Epidermal melanocyte (primary cell): ENCODE results near the gene PHF2.

Source experiments
- DNase-seq: peaks from one replicate; pipeline ENCODE4 v3.0.0; 2011; ENCODE audit warnings: low spot score; ENCODE audit not compliant: insufficient read length

Gene PHF2

DNA sequence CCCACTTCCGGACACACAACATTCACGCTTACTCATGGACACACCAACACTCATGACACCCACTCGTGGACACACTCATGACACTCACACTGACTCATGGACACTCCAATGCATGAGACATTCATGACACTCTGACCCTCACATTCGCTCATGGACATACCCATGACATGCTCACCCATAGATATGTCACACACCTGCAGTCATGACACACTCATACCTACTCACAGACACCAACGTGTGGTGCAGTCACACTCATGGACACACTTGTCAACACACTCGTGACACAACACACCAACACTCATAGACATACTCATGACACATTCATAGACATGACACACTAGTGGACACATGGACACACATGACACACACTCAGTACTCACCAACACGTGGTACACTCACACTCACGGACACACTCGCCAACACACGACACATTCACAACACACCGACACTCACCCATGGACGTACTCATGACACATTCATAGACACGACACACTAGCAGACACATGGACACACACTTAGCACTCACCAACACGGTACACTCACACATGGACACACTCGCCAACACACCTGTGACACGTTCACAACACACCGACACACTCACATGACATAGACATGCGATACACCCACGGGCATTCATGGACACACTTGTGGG, 73.4 kb downstream of the PHF2 start:
- DNase-seq: no peak

DNA sequence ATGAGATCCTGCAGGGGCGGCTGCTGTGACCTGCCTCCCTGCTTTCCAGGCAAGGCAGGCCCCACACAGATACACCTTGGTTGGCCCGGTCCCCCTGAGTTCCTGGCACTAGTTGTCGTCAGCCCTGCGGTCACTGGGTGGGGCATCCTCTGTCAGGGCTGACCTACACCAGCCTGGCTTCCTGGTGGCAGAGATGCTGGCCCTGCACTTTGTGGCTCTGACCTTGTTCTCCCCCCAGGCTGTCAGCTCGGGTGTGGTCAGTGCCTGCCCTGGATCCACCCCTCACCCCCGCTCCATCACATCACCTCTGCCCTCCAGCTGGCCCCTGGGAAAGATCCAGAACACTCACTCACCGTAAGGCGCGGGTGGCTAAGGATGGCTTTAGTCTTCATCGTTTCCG, 74.1 kb downstream of the PHF2 start:
- no peak for DNase-seq

DNA sequence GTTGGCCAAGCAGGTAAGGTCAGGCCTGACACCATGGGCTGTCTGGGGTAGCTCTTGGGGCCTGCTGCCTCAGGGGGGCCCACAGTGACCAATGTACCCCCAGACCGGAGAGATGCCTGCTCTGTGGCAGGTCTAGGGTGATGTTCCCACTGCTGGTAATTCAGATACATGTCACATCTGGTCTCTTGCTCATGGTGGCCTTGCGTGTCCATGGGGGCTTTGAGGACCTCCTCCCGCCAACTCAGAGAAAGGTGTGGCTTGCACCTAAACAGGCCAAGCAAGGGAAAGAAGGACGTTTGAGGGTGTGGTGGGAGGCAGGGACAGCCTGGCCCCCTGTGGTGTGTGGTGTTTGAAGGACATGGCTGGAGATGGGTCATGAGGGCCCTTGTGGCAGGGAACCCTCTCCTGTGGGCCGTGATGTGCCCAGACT, 75.2 kb downstream of the PHF2 start:
- DNase-seq: no peak

DNA sequence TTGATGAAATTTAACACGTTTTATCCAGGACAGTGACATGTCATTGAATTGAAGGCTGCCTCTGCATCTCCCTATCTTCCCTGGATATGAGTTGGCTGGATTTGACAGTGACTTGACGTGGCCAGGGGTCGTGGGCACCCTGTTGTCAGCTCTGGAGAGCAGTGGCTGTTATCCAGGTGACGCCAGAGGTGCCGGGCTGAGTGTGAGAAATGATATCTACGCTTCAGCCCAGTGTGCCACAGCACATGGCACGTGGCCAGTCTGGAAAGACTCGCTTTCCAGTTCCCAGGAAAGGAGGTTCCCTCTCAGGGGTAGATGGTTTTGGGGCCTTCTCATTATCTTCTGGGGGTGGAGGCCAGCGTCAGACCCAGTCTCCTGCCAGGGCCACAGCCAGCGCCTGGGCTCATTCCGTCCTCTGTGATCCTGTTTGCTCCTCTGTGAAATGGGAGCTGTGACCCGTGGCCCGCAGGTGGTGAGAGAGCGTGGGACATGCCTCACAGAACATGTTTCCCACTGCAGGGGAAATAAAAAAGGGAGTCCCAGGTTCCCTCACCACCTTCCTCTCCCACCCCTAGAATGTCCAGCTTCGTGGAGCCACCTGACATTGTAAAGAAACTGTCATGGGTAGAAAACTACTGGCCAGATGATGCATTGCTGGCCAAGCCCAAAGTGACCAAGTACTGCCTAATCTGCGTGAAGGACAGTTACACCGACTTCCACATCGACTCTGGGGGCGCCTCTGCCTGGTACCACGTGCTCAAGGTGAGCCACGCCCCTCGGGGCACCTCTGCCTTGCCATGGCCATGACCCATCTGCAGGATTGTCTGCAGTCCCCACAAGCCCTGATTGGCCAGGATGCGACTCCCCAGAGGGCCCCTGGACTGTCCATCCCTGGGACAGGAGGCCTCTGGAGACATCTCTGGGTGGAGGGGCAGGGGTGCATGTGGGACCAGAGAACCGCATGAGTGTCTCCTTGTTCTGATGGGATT, 76.5 kb downstream of the PHF2 start:
- DNase-seq: no peak

DNA sequence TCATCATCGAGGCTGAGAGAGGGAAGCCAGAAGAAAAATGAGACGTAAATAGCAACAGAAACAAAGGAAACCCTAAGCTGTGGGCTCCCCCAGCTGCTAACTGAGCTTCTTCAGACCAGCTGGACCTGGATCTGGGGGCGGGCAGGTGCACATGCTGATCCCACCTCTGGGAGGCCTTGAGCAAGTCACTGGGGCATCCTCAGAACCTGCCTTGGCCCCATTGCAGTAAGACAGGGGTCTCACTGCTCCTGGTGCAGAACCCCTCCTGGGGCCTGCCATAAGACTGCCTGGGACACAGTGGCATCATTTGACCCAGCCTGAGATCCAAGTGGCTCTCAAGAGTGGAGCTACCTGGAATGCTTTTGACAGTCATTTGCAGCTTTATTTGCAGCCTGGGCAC, 77.4 kb downstream of the PHF2 start:
- DNase-seq: no peak

DNA sequence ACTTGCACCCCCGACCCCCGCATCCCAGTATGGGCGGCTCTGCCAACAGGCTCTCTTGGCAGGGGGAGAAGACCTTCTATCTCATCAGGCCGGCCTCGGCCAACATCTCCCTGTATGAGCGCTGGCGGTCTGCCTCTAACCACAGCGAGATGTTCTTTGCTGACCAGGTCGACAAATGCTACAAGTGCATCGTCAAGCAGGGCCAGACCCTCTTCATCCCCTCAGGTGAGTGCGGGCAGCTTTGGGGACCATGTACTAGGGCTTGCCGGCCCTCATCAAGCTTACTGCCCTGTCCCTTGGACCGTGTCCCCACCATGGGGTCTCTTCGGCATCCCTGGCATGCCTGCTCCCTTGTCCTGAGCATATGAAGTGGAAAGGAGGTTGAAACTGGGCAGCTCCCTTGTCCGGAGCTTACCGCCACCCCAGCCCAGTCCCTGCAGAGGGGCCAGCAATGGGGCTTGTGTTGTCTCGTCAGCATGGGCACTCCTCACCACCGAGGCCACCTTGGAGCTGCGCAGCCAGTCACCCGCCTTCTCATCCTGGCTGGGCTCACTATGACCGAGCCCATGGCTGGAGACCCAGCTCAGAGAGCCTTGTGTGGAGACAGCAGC, 78.1 kb downstream of the PHF2 start:
- DNase-seq: no peak

DNA sequence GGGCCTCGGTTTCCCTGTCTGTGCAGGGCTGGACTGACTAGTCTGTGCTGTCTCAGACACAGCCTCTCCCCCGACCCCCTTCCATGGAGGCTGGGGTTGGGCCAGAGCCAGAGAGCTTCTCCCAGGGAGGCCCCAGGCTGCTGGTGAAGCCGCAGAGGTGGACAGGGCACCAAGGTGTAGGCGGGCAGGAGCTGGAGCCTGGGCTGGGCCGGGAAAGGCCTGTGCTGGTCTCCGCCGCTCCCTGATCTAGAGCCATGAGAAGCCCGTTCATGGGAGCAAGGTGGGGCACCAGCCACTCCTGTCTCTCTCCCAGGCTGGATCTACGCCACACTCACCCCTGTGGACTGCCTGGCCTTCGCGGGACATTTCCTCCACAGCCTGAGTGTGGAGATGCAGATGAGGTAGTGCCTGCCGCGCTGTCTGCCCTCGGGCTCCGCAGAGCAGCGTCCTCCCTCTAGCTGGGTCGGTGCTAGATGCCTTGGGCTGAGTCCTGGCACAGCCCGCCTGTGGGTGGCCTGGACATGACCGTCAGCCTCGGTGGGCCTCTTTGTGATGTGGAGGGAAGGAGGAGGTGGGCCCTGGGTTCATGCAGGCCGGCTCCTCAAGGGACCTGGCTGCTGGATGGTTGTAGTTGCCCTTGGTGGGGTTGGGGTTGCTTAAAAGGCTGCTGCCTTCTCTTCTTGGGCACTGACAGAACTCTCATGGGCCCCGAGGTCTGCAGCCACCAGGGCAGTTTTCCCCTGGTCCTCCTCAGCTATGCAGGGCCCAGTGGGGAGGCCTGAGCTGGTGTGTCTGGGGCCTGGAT, 79.4 kb downstream of the PHF2 start:
- DNase-seq: no peak

DNA sequence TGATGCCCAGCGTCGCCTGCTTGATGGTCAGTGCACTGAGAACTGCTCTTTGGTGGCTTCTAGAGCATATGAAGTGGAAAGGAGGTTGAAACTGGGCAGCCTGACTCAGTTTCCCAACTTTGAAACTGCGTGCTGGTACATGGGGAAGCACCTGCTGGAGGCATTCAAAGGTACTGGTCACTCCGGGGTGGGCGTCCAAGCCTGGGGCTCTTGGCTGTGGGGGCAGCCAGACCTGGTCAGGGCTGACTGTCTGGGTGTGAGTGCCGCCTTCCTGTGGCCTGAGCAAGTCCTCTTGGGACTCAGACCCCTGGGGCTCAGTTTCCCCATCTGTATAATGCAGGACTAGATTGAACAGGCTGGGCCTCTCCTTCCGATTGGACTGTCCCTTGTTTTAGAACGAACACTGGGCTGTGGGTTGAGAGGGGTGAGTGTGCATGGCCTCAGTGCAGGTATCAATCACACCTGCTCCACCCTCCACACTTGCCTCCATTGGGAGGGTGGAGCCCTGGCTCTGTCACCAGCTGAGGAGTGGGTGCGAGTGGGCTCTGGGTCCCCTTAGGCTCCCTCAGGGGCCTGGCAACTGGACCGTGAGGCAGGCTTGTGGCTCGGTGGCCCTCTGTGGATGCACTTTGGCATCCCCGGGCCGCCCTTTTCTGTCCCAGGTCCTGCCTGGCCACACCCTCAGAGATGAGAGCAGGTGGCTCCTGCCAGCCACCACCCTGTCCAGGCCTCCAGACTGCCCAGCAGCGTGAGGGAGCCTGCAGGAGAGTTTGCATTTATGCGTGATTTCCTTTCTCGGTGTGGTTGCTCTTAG, 80.2 kb downstream of the PHF2 start:
- no peak for DNase-seq

DNA sequence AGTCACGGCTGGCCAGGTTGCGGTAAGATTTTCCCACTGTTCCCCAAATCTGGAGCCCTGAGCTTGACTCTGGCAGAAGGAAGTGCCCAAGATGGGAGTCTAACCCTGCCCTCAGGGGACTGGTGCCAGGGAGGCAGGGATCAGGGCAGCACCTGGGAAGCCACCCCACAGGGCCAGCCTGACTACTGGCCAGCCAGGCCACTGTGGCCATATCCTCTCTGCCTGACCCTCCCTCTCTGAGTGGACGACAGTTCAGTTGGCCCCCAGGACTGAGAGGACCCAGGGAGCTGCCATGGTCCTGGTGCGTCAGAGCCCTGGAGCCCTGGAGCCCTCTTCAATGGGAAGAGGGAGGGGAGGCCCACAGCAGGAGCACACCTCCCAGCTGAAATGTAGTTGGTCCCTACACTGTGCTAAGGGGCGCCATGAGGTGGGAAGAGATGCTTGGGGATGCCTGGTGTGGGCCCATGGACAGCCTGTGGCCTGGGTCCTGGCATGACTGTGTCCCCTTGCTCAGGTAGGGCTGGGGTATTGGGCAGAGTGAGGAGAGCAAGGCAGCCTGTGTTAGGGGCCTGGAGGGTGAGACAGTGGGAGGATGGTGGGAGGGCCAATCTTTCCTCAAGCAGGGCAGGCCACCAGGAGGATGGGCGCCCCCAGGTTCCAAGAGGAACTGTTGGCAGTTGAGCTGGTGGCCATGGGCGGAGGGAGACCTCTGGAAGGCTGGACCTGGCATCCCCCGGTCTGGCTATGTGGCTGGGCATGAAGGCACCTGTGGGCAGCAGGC, 81.1 kb downstream of the PHF2 start:
- DNase-seq: no peak

DNA sequence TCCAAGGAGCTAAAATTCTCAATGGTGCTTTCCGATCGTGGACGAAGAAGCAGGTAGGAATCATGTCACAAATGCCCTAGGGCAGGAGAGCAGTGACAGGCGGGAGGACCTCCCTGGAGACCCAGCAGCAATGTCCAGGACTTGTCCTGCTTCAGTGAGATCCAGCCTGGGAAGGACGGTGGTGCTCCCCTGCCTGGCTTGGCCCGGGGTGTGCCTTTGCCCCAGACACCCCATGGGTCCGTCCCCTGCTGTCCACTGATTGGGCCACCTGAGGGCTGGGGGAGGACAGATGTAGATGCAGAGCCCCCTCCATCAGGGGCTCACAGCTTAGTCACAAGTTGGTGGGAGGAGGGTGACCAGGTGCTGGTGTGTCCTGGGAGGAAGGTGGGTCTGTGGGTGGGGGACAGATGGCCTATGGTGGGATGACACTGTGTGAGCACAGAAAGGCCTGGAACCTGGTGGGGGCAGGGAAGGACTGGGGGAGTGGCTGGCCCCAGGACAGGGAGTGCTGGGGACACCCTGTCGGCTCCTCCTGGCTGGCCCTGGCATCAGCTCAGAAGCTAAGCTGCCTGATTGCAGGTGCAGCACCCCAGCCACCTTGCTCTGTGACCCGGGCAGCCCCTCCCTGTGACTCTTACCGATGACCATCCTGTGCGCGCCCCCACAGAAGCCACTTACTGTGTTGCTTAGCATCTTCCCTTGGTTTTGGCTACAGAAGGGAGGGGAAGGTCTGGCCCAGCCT, 82.0 kb downstream of the PHF2 start:
- no peak for DNase-seq

DNA sequence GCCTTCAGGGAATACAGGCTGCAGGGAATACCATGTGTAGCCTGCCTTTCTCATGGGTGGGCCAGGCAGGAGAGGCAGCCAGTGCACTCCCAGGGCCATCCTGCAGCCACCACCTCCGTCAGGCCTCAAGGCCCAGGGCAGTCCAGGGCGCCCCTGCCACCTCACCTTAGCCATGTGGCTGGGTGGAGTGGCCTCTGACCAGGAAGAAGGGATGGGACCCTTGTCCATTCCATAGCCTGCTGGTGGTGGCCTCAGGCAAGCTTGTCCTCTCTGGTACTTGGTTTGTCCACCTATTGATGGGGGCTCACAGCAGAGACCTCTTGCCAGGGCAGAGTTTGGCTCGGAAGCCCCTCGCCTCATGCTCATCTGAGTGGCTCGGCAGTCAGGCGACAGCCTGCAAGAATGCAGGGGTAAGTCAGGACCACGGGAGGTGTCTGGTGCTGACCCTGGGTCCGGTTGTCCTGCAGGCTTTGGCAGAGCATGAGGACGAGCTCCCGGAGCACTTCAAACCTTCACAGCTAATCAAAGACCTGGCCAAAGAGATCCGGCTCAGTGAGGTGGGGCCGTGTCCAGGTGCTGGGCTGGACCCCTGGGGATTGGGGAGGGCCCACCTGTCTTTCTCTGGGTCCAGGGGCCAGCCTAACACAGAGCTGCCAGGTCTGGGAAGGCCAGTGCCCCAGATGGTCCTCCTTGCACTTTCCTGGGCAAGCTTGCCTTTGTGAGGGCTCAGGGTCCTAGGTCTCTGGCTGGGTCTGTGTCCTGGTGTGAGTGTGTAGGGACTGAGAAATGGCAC, 82.9 kb downstream of the PHF2 start:
- no peak for DNase-seq

DNA sequence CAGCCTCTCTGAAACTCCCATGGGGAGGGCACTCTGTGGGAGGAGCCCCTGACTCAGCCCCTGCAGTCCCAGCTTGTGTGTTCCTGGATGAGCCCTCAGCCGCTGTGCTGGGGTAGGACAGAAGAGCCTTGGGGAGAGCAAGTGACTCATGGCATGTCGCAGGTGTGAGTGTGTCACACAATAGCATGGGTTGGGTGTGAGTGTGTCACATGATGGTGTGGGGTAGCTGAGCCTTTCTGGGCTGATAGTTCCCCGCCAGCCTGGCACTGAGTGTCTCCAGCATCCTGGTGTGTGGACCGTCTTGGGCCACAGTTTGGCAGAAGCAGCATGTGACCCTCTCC, 83.4 kb downstream of the PHF2 start:
- DNase-seq: no peak

DNA sequence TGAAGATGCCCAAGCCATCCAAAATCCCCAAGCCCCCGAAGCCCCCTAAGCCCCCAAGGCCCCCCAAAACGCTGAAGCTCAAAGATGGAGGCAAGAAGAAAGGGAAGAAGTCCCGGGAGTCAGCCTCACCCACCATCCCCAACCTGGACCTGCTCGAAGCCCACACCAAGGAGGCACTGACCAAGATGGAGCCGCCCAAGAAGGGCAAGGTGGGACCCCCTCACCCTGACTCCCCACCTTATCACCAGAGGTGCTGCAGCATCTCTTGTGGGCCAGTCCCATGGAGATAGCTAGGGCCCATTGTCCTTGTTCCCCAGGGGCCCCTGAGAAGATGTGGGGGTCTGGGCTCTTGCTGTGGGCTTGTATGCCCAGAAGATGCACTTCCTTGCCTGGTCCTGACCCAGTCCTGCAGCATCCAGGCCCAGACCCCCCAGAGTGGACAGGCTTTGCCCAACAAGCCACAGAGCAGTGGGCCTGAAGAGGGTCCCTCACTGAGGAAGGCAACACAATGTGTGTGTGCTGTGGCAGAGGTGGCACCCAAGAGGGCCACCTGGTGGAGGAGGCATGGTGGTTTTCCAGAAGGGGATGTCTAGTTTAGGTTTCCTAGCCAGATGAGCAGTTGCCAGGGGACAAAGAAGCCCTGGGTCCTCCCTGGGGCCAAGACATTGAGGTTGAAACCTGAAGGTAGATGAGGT, 84.1 kb downstream of the PHF2 start:
- DNase-seq: no peak

DNA sequence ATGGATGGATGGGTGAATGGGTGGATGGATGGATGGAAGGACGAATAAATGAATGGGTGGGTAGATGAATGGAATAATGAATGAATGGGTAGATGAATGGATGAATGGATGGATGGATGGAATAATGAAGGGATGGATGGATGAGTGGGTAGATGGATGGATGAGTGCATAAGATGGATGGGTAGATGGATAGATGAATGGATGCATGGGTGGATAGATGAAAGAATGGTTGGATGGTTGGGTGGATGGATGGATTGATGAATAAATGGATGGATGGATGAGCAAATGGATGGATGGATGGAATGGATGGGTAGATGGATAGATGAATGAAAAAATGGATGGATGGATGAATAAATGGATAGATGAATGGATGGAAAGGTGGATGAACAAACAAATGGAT, 85.2 kb downstream of the PHF2 start:
- DNase-seq: no peak

DNA sequence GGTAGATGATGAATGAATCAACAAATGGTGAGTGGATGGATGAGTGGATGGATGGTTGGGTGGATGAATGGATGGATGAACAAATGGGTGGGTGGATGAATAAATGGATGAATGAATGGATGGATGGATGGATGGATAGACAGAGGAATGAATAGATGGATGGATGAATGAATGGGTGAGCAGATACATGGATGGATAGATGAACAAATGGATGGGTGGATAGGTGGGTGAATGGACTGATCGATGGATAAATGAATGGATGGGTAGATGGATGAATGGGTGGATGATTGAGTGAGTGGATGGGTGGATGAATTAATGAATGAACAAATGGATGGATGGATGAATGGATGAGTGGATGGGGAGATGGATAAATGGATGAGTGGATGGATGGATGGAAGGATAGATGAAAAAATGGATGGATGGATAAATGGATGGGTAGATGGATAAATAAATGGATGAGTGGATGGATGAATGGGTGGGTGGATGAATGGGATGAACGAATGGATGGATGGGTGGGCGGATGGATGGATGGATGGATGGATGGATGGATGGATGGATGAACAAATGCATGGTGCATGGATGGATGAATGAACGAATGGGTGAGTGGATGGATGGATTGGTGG, 85.7 kb downstream of the PHF2 start:
- DNase-seq: no peak

DNA sequence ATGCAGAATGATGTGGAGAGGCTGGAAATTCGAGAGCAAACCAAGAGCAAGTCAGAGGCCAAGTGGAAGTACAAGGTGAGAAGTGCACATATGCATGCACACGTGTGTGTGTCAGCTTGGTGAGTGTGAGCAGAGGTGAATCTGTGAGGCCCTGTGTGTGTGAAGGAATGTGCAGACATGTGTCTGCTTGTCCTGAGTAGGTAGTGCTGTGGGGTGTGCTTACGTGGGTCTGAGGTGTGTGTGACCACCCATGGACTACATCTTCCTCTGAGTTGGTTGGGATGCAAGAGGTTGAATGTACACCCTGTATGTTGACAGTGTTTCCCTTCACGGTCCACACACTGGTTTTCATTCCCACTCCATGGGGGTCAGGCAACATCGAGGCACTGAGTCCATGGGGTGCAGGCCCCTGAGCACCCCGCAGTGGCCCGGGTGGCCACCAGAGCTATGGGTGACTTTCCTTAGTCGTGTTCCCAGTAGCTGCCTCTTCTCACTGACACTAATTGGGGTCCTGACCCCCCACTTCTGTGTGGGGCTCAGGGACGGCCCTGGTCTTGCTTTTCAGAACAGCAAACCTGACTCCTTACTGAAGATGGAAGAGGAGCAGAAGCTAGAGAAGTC, 86.7 kb downstream of the PHF2 start:
- no peak for DNase-seq
